ENCODE measurements around the gene GRIP2. TPM values are rescaled to one million over a fixed set of nuclear protein-coding genes. Genes with fewer than 3 reads are reported as not detected.

GRIP2 gene
- total RNA-seq (2014; rRNA removed; shearing (Covaris generic)) = not detected in 2 replicates

GRCh38 chr3:14539742-14540491 lies at the start of gene GRIP2:
TSS of gene GRIP2 (minus strand) at chr3:14540342. CDS start at chr3:14540308, 34 bp downstream.
- no peak for DNase-seq (ENCODE audit: low spot score)

GRCh38 chr3:14588425-14589112 lies 48.4 kb upstream of the GRIP2 start:
- no peak for DNase-seq (ENCODE audit: low spot score)

GRCh38 chr3:14587740-14588360 lies 47.7 kb upstream of the GRIP2 start:
- DNase-seq (ENCODE audit: low spot score) = peak; percentile 27

GRCh38 chr3:14586611-14587010 lies 46.5 kb upstream of the GRIP2 start:
- no peak for DNase-seq (ENCODE audit: low spot score)

GRCh38 chr3:14583548-14584091 lies 43.5 kb upstream of the GRIP2 start:
- DNase-seq (ENCODE audit: low spot score) = no peak

GRCh38 chr3:14582045-14582410 lies 41.9 kb upstream of the GRIP2 start:
- DNase-seq (ENCODE audit: low spot score) = no peak

- DNase-seq (ENCODE audit: low spot score) = no peak
Observed at GRCh38 chr3:14581334-14582044, 41.3 kb upstream of the GRIP2 start.

- no peak for DNase-seq (ENCODE audit: low spot score)
Observed at GRCh38 chr3:14577897-14578296, 37.8 kb upstream of the GRIP2 start.

- no peak for DNase-seq (ENCODE audit: low spot score)
Observed at GRCh38 chr3:14576163-14576562, 36.0 kb upstream of the GRIP2 start.

- no peak for DNase-seq (ENCODE audit: low spot score)
Observed at GRCh38 chr3:14574183-14574582, 34.0 kb upstream of the GRIP2 start.

- no peak for DNase-seq (ENCODE audit: low spot score)
Observed at GRCh38 chr3:14573706-14574105, 33.6 kb upstream of the GRIP2 start.

- no peak for DNase-seq (ENCODE audit: low spot score)
Observed at GRCh38 chr3:14570864-14571263, 30.7 kb upstream of the GRIP2 start.

GRCh38 chr3:14570089-14570488 lies 29.9 kb upstream of the GRIP2 start:
- DNase-seq (ENCODE audit: low spot score) = no peak

GRCh38 chr3:14569474-14570000 lies 29.4 kb upstream of the GRIP2 start:
- DNase-seq (ENCODE audit: low spot score) = no peak

- DNase-seq (ENCODE audit: low spot score) = no peak
Observed at GRCh38 chr3:14568269-14568668, 28.1 kb upstream of the GRIP2 start.

- no peak for DNase-seq (ENCODE audit: low spot score)
Observed at GRCh38 chr3:14566812-14567211, 26.7 kb upstream of the GRIP2 start.

GRCh38 chr3:14565868-14566588 lies 25.9 kb upstream of the GRIP2 start:
- no peak for DNase-seq (ENCODE audit: low spot score)

- no peak for DNase-seq (ENCODE audit: low spot score)
Observed at GRCh38 chr3:14564741-14565140, 24.6 kb upstream of the GRIP2 start.

GRCh38 chr3:14563946-14564539 lies 23.9 kb upstream of the GRIP2 start:
- DNase-seq (ENCODE audit: low spot score) = no peak

GRCh38 chr3:14562121-14562890 lies 22.2 kb upstream of the GRIP2 start:
- no peak for DNase-seq (ENCODE audit: low spot score)
